GM19240 (cell line): ENCODE results near the gene SHC3.

Experiments
- DNase-seq: peaks from one replicate; pipeline ENCODE4 v3.0.0; 2011; ENCODE audit warnings: low spot score; ENCODE audit not compliant: insufficient read length

The SHC3 gene

GRCh38 chr9:89001917-89002540, 176.6 kb downstream of the SHC3 start:
- no peak for DNase-seq

- DNase-seq, result peak; percentile 56
Measured at GRCh38 chr9:89000973-89001916, 177.4 kb downstream of the SHC3 start.

- no peak for DNase-seq
Measured at GRCh38 chr9:89000371-89000781, 178.2 kb downstream of the SHC3 start.

- no peak for DNase-seq
Measured at GRCh38 chr9:88998911-88999310, 179.7 kb downstream of the SHC3 start.

- no peak for DNase-seq
Measured at GRCh38 chr9:88998503-88998902, 180.1 kb downstream of the SHC3 start.

- DNase-seq, result no peak
Measured at GRCh38 chr9:88997646-88998045, 181.0 kb downstream of the SHC3 start.

GRCh38 chr9:88996921-88997235, 181.7 kb downstream of the SHC3 start:
- DNase-seq, result no peak

- no peak for DNase-seq
Measured at GRCh38 chr9:88996046-88996920, 182.3 kb downstream of the SHC3 start.

- no peak for DNase-seq
Measured at GRCh38 chr9:88995627-88996026, 183.0 kb downstream of the SHC3 start.

GRCh38 chr9:88995200-88995577, 183.4 kb downstream of the SHC3 start:
- no peak for DNase-seq

- no peak for DNase-seq
Measured at GRCh38 chr9:88994469-88995199, 184.0 kb downstream of the SHC3 start.

GRCh38 chr9:88993871-88994460, 184.7 kb downstream of the SHC3 start:
- DNase-seq, result no peak

GRCh38 chr9:88993327-88993726, 185.3 kb downstream of the SHC3 start:
- DNase-seq, result no peak

- DNase-seq, result no peak
Measured at GRCh38 chr9:88992556-88992955, 186.1 kb downstream of the SHC3 start.

GRCh38 chr9:88991066-88992034, 187.3 kb downstream of the SHC3 start, which contains the start of gene S1PR3:
S1PR3 (plus strand) TSS chr9:88991468; CDS start chr9:89001201, 9,733 bp downstream.
- no peak for DNase-seq

- DNase-seq, result no peak
Measured at GRCh38 chr9:88990729-88991065, 187.9 kb downstream of the SHC3 start.

GRCh38 chr9:88990041-88990728, 188.4 kb downstream of the SHC3 start:
- no peak for DNase-seq

- DNase-seq, result no peak
Measured at GRCh38 chr9:88988796-88989641, 189.6 kb downstream of the SHC3 start.
